Panc1 (cell line): ENCODE results near the gene AFF3. TPM values are rescaled to one million over a fixed set of nuclear protein-coding genes. Genes with fewer than 3 reads are reported as not detected.

ENCODE experiments used
- ATAC-seq: fragments of 200-7000 bp; cut with Tn5 transposase; 2 replicates; pipeline ENCODE4 v1.9.1; 2020; ENCODE audit warnings: mild to moderate bottlenecking, moderate library complexity
- BruUV-seq: library from RNA; stranded (reverse); fragments of 400-500 nt; replicated peaks from 2 replicates; lab custom pipeline; 2021; lab: Mats Ljungman, UMichigan
- CTCF ChIA-PET: fragments of 300-600 bp; sonication (Branson Sonifier 250); formaldehyde crosslinking; loops from one replicate; lab custom pipeline; 2022; ENCODE audit warnings: antibody characterized with exemption; lab: Charles Lee
- POLR2A ChIA-PET: fragments of 300-600 bp; sonication (Branson Sonifier 250); formaldehyde crosslinking; loops from one replicate; lab custom pipeline; 2022; ENCODE audit warnings: antibody characterized with exemption; lab: Charles Lee
- DNase-seq: peaks from one replicate; pipeline ENCODE4 v3.0.0-alpha.2; 2010; ENCODE audit warnings: low read depth, low spot score
- H3K27ac ChIP-seq: 2 replicates; pipeline ENCODE4 v1.5.1; 2011; ENCODE audit warnings: mild to moderate bottlenecking, low read length, inconsistent platforms
- H3K27me3 ChIP-seq: fragments of 200-500 bp; sonication (Bioruptor generic); 2 replicates; pipeline ENCODE4 v1.6.0; 2014; ENCODE audit warnings: low read length, inconsistent platforms; ENCODE audit not compliant: control insufficient read depth, insufficient read depth
- H3K36me3 ChIP-seq: fragments of 200-500 bp; sonication (Bioruptor generic); 2 replicates; pipeline ENCODE4 v1.5.1; 2014; ENCODE audit warnings: inconsistent platforms, mild to moderate bottlenecking, low read length, moderate library complexity; ENCODE audit not compliant: control insufficient read depth, insufficient read depth
- H3K4me1 ChIP-seq: 2 replicates; pipeline ENCODE4 v1.5.1; 2011; ENCODE audit warnings: inconsistent platforms, mild to moderate bottlenecking, low read length, moderate library complexity; ENCODE audit not compliant: control insufficient read depth, insufficient read depth
- H3K4me3 ChIP-seq, 2 experiments: 2 replicates each; pipeline ENCODE4 v1.5.1; 2011 to 2012; ENCODE audit warnings: low read depth in 2 of 2, low read length in 2 of 2, mild to moderate bottlenecking in 2 of 2, inconsistent platforms in 1 of 2, moderate library complexity in 1 of 2
- H3K9me3 ChIP-seq: fragments of 200-500 bp; sonication (Bioruptor generic); 2 replicates; pipeline ENCODE4 v1.5.1; 2014; ENCODE audit warnings: low read depth, mild to moderate bottlenecking, inconsistent platforms, low read length, moderate library complexity; ENCODE audit not compliant: control insufficient read depth, insufficient read depth
- POLR2AphosphoS5 ChIP-seq: IDR thresholded peaks from 2 replicates; pipeline ENCODE4 v1.6.1; 2012; ENCODE audit warnings: mild to moderate bottlenecking, low read depth, low read length, moderate library complexity
- SIN3A ChIP-seq: IDR thresholded peaks from 2 replicates; pipeline ENCODE4 v1.6.1; 2012; ENCODE audit warnings: low read depth, mild to moderate bottlenecking, low read length, moderate library complexity, borderline replicate concordance; ENCODE audit not compliant: insufficient read depth
- TCF7L2 ChIP-seq: IDR thresholded peaks from 2 replicates; pipeline ENCODE4 v1.6.1; 2011; ENCODE audit warnings: mild to moderate bottlenecking, low read depth, low read length, inconsistent platforms
- in situ Hi-C: cut with HindIII; loops from 2 replicates; pipeline ENCODE4 v1.10.0; 2016; ENCODE audit warnings: low sequenced_read_pairs, low pct_unique_long_range_greater_than_20kb
- intact Hi-C: fragments of 100-400 bp; cut with micrococcal nuclease; formaldehyde crosslinking; loops from one replicate; pipeline ENCODE4 v1.10.0; 2022; ENCODE audit not compliant: unreplicated experiment
- total RNA-seq: library from RNA; stranded (reverse); gene quantifications from one replicate; pipeline ENCODE4 v1.2.1, GENCODE V29; 2021; ENCODE audit not compliant: unreplicated experiment
- TF ChIP-seq, protein P1 (sequence below), 2 experiments: IDR thresholded peaks; 2 replicates each; pipeline ENCODE4 v1.6.1; 2011 to 2012; ENCODE audit warnings: low read depth in 2 of 2, control low read depth in 1 of 2, low read length in 1 of 2, mild to moderate bottlenecking in 1 of 2, moderate library complexity in 1 of 2; ENCODE audit not compliant: insufficient read depth in 1 of 2
- TF ChIP-seq, protein P2 (sequence below): fragments of 450-650 bp; IDR thresholded peaks from 2 replicates; pipeline ENCODE4 v1.5.1; 2017; ENCODE audit warnings: mild to moderate bottlenecking

Gene AFF3
- total RNA-seq, 1 experiment from 2014 or later, result 2.2 TPM

DNA sequence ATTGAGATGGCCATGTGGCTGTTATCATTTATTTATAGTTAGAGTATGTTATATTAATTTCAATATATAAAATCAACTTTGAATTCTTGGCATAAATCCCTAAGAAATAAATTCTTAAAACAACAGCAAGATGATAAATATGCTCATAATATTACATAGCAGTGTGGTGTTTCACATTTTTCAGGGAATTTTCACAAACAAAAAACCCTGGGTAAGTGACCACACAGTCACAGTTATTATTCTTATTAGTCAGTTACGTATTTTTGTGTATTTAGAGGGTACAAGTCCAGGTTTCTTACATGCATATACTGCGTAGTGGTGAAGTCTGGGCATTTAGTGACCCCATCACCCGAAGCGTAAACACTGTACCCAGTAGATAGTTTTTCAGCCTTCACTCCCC lies 363.1 kb downstream of the AFF3 start:
- Histone ChIP-seq H3K27ac (no peak overlapping the region), H3K27me3 (peaks cover 3% of the 10 kb centered on the region), H3K4me1 (no peaks in the 10 kb centered on the region), H3K9me3 (no peaks in the 10 kb centered on the region), H3K4me3 (no peak overlapping the region), H3K36me3 (no peaks in the 10 kb centered on the region)
- POLR2A ChIA-PET, result no interaction called here
- in situ Hi-C loops, result no loop called here
- BruUV-seq, result no TSS peak
- no peak for TF ChIP-seq SIN3A
- no peak for TF ChIP-seq POLR2AphosphoS5
- TF ChIP-seq, protein P1, sequence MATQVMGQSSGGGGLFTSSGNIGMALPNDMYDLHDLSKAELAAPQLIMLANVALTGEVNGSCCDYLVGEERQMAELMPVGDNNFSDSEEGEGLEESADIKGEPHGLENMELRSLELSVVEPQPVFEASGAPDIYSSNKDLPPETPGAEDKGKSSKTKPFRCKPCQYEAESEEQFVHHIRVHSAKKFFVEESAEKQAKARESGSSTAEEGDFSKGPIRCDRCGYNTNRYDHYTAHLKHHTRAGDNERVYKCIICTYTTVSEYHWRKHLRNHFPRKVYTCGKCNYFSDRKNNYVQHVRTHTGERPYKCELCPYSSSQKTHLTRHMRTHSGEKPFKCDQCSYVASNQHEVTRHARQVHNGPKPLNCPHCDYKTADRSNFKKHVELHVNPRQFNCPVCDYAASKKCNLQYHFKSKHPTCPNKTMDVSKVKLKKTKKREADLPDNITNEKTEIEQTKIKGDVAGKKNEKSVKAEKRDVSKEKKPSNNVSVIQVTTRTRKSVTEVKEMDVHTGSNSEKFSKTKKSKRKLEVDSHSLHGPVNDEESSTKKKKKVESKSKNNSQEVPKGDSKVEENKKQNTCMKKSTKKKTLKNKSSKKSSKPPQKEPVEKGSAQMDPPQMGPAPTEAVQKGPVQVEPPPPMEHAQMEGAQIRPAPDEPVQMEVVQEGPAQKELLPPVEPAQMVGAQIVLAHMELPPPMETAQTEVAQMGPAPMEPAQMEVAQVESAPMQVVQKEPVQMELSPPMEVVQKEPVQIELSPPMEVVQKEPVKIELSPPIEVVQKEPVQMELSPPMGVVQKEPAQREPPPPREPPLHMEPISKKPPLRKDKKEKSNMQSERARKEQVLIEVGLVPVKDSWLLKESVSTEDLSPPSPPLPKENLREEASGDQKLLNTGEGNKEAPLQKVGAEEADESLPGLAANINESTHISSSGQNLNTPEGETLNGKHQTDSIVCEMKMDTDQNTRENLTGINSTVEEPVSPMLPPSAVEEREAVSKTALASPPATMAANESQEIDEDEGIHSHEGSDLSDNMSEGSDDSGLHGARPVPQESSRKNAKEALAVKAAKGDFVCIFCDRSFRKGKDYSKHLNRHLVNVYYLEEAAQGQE (IDR thresholded peaks at IDR 0.05; ENCODE audit: insufficient read depth in 1 of 2, low read depth in 2 of 2, low read length in 1 of 2), result no peak
- no peak for TF ChIP-seq TCF7L2
- TF ChIP-seq, protein P2, sequence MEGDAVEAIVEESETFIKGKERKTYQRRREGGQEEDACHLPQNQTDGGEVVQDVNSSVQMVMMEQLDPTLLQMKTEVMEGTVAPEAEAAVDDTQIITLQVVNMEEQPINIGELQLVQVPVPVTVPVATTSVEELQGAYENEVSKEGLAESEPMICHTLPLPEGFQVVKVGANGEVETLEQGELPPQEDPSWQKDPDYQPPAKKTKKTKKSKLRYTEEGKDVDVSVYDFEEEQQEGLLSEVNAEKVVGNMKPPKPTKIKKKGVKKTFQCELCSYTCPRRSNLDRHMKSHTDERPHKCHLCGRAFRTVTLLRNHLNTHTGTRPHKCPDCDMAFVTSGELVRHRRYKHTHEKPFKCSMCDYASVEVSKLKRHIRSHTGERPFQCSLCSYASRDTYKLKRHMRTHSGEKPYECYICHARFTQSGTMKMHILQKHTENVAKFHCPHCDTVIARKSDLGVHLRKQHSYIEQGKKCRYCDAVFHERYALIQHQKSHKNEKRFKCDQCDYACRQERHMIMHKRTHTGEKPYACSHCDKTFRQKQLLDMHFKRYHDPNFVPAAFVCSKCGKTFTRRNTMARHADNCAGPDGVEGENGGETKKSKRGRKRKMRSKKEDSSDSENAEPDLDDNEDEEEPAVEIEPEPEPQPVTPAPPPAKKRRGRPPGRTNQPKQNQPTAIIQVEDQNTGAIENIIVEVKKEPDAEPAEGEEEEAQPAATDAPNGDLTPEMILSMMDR, result no peak
- CTCF ChIA-PET, result no interaction called here
- DNase-seq (no peak), ATAC-seq (no peak)
- intact Hi-C loops, result no loop called here

DNA sequence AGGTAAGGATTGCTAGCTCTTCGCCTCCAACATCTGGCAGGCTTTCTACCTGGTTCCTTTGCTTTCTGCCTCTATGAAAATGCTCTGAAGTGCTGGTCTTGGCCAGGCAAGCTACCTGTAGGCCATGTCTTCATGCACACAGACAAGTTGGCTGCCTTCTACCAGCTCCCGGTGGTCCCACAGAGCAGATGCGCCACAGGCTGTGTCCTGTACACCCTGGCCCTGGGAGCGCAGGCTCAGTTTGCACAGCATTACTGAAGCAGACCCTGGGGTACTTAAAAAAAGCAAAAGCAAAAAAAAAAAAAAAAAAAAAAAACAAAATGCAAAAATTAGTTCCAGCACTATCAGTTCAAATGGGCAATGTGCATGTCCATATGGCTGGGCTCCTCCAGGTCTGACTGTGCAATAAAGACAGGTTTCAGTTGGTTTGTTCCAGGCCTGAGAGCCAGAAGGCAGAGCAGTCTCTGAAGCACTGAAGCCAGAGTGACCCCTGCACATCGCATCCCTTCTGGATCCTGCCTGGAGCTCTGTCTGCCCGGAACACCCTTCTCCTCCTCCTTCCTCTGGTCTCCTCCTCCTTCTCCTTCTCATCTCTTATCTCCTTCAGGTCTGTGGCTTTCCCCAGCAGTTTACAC lies 364.6 kb downstream of the AFF3 start:
- DNase-seq (no peak), ATAC-seq (no peak)
- BruUV-seq, result no TSS peak
- no peak for TF ChIP-seq SIN3A
- TF ChIP-seq, protein P2, result no peak
- no peak for TF ChIP-seq TCF7L2
- TF ChIP-seq POLR2AphosphoS5, result no peak
- TF ChIP-seq, protein P1 (IDR thresholded peaks at IDR 0.05; ENCODE audit: insufficient read depth in 1 of 2, low read depth in 2 of 2, low read length in 1 of 2), result no peak
- Histone ChIP-seq H3K4me1 (no peaks in the 10 kb centered on the region), H3K36me3 (no peaks in the 10 kb centered on the region), H3K9me3 (no peaks in the 10 kb centered on the region), H3K27me3 (peaks cover 3% of the 10 kb centered on the region), H3K27ac (no peak overlapping the region), H3K4me3 (no peak overlapping the region)
- POLR2A ChIA-PET, result no interaction called here
- in situ Hi-C loops, result no loop called here
- intact Hi-C loops, result no loop called here
- CTCF ChIA-PET, result no interaction called here
